Stomach (tissue), 4 donors: ENCODE measurements around the gene ZNF462.

Experiments
- CTCF ChIP-seq, 7 experiments: fragments of 450-650 bp in 4 of 7; fragments of 200-600 bp in 3 of 7; sonication (generic) in 3 of 7; IDR thresholded peaks; one replicate each; pipeline ENCODE4 v1.5.1; 2016 to 2019; ENCODE audit warnings: antibody characterized with exemption in 7 of 7, control low read depth in 2 of 7, mild to moderate bottlenecking in 1 of 7
- EP300 ChIP-seq: sonication (generic); formaldehyde crosslinking; IDR thresholded peaks from one replicate; pipeline ENCODE4 v1.6.1; 2017; ENCODE audit warnings: antibody characterized with exemption
- POLR2A ChIP-seq, 4 donors: fragments of 450-650 bp; IDR thresholded peaks; one replicate each; pipeline ENCODE4 v1.6.1; 2016; ENCODE audit warnings: antibody characterized with exemption in 4 of 4, control low read depth in 2 of 4, mild to moderate bottlenecking in 1 of 4, moderate library complexity in 1 of 4
- POLR2AphosphoS5 ChIP-seq, 3 donors: sonication (generic); formaldehyde crosslinking; IDR thresholded peaks; one replicate each; pipeline ENCODE4 v1.6.1; 2016; ENCODE audit warnings: antibody characterized with exemption in 3 of 3

- TF ChIP-seq POLR2A (IDR thresholded peaks at IDR 0.05) (no peak), CTCF (IDR thresholded peaks at IDR 0.05) (no peak), EP300 (no peak), POLR2AphosphoS5 (IDR thresholded peaks at IDR 0.05) (no peak)
Measured at GRCh38 chr9:106896695-106897094, 33.7 kb downstream of the ZNF462 start.
